Activated T-helper 17 cell treated with anti-CD3 and anti-CD28 coated beads, Interleukin-2, amount 50 U/mL, for 72 hours (primary cell): ENCODE data around the gene HSF2BP. TPM values are rescaled to one million over a fixed set of nuclear protein-coding genes. Genes with fewer than 3 reads are reported as not detected.
A peak's percentile ranks its signal among the peaks of the same experiment; 100 is the strongest.

ENCODE experiments used
- ATAC-seq: fragments of 150-1000 bp; cut with Tn5 transposase; replicated peaks from 2 replicates; pipeline ENCODE4 v1.10.0; 2021; ENCODE audit warnings: mild to moderate bottlenecking, moderate library complexity
- H3K27ac Mint-ChIP-seq: one replicate; pipeline ENCODE4 v1.8.0; 2022; ENCODE audit warnings: mixed read lengths
- H3K27me3 Mint-ChIP-seq: one replicate; pipeline ENCODE4 v1.8.0; 2022; ENCODE audit warnings: mixed read lengths
- H3K36me3 Mint-ChIP-seq: one replicate; pipeline ENCODE4 v1.8.0; 2022; ENCODE audit warnings: low read depth, mild to moderate bottlenecking, mixed read lengths
- H3K4me1 Mint-ChIP-seq: one replicate; pipeline ENCODE4 v1.8.0; 2022; ENCODE audit warnings: mixed read lengths
- H3K4me3 Mint-ChIP-seq: one replicate; pipeline ENCODE4 v1.8.0; 2022; ENCODE audit warnings: mild to moderate bottlenecking, mixed read lengths
- H3K9me3 Mint-ChIP-seq: one replicate; pipeline ENCODE4 v1.8.0; 2022; ENCODE audit warnings: mixed read lengths
- total RNA-seq, 2 donors: library from RNA; stranded (reverse); gene quantifications; one replicate each; pipeline ENCODE4 v1.2.3, GENCODE V29; 2022

Gene HSF2BP
- total RNA-seq, 2 donors from 2014 or later: 0.50 to 1.0 TPM

- Mint-ChIP-seq H3K9me3 (no peaks in the 10 kb centered on the region), H3K4me1 (no peaks in the 10 kb centered on the region), H3K27me3 (no peaks in the 10 kb centered on the region), H3K36me3 (no peaks in the 10 kb centered on the region), H3K4me3 (no peak overlapping the region), H3K27ac (no peak overlapping the region)
- no peak for ATAC-seq
Observed at GRCh38 chr21:43608225-43608624, 51.1 kb downstream of the HSF2BP start.

GRCh38 chr21:43605320-43606215 lies 53.7 kb downstream of the HSF2BP start:
- no peaks in the 10 kb centered on the region for H3K36me3 Mint-ChIP-seq
- H3K27me3 Mint-ChIP-seq: no peaks in the 10 kb centered on the region
- no peak overlapping the region for H3K27ac Mint-ChIP-seq
- no peaks in the 10 kb centered on the region for H3K9me3 Mint-ChIP-seq
- no peak for ATAC-seq
- H3K4me3 Mint-ChIP-seq: no peak overlapping the region
- no peaks in the 10 kb centered on the region for H3K4me1 Mint-ChIP-seq

- Mint-ChIP-seq H3K9me3 (no peaks in the 10 kb centered on the region), H3K36me3 (no peaks in the 10 kb centered on the region), H3K27me3 (no peaks in the 10 kb centered on the region), H3K27ac (no peak overlapping the region), H3K4me3 (no peak overlapping the region), H3K4me1 (no peaks in the 10 kb centered on the region)
- ATAC-seq: no peak
Observed at GRCh38 chr21:43604505-43605204, 54.6 kb downstream of the HSF2BP start.

- Mint-ChIP-seq H3K4me1 (no peaks in the 10 kb centered on the region), H3K9me3 (no peaks in the 10 kb centered on the region), H3K27ac (no peak overlapping the region), H3K27me3 (no peaks in the 10 kb centered on the region), H3K4me3 (no peak overlapping the region), H3K36me3 (no peaks in the 10 kb centered on the region)
- no peak for ATAC-seq
Observed at GRCh38 chr21:43603641-43604504, 55.4 kb downstream of the HSF2BP start.

- H3K4me3 Mint-ChIP-seq: no peak overlapping the region
- no peak overlapping the region for H3K27ac Mint-ChIP-seq
- no peak for ATAC-seq
- H3K27me3 Mint-ChIP-seq: no peaks in the 10 kb centered on the region
- H3K4me1 Mint-ChIP-seq: no peaks in the 10 kb centered on the region
- H3K9me3 Mint-ChIP-seq: no peaks in the 10 kb centered on the region
- no peaks in the 10 kb centered on the region for H3K36me3 Mint-ChIP-seq
Observed at GRCh38 chr21:43603233-43603626, 56.1 kb downstream of the HSF2BP start.

- H3K4me1 Mint-ChIP-seq: no peaks in the 10 kb centered on the region
- H3K27me3 Mint-ChIP-seq: no peaks in the 10 kb centered on the region
- no peak overlapping the region for H3K27ac Mint-ChIP-seq
- no peaks in the 10 kb centered on the region for H3K9me3 Mint-ChIP-seq
- H3K4me3 Mint-ChIP-seq: no peak overlapping the region
- peak; percentile 29 for ATAC-seq
- no peaks in the 10 kb centered on the region for H3K36me3 Mint-ChIP-seq
Observed at GRCh38 chr21:43602266-43603232, 56.7 kb downstream of the HSF2BP start.

GRCh38 chr21:43600642-43601402 lies 58.5 kb downstream of the HSF2BP start:
- Mint-ChIP-seq H3K27ac (no peak overlapping the region), H3K4me3 (no peak overlapping the region), H3K4me1 (no peaks in the 10 kb centered on the region), H3K9me3 (no peaks in the 10 kb centered on the region), H3K36me3 (no peaks in the 10 kb centered on the region), H3K27me3 (no peaks in the 10 kb centered on the region)
- ATAC-seq: no peak

GRCh38 chr21:43599728-43600127 lies 59.6 kb downstream of the HSF2BP start:
- Mint-ChIP-seq H3K27me3 (no peaks in the 10 kb centered on the region), H3K4me3 (no peak overlapping the region), H3K4me1 (no peaks in the 10 kb centered on the region), H3K27ac (no peak overlapping the region), H3K36me3 (no peaks in the 10 kb centered on the region), H3K9me3 (no peaks in the 10 kb centered on the region)
- no peak for ATAC-seq

- Mint-ChIP-seq H3K27ac (no peak overlapping the region), H3K9me3 (no peaks in the 10 kb centered on the region), H3K4me3 (no peak overlapping the region), H3K4me1 (no peaks in the 10 kb centered on the region), H3K36me3 (no peaks in the 10 kb centered on the region), H3K27me3 (peaks cover 1% of the 10 kb centered on the region)
- no peak for ATAC-seq
Observed at GRCh38 chr21:43598416-43599120, 60.7 kb downstream of the HSF2BP start.

- H3K4me1 Mint-ChIP-seq: no peaks in the 10 kb centered on the region
- H3K9me3 Mint-ChIP-seq: no peaks in the 10 kb centered on the region
- no peak overlapping the region for H3K27ac Mint-ChIP-seq
- peaks cover 3% of the 10 kb centered on the region for H3K27me3 Mint-ChIP-seq
- no peak overlapping the region for H3K4me3 Mint-ChIP-seq
- no peak for ATAC-seq
- no peaks in the 10 kb centered on the region for H3K36me3 Mint-ChIP-seq
Observed at GRCh38 chr21:43597540-43598250, 61.6 kb downstream of the HSF2BP start.

GRCh38 chr21:43597052-43597451 lies 62.2 kb downstream of the HSF2BP start:
- H3K4me1 Mint-ChIP-seq: no peaks in the 10 kb centered on the region
- no peaks in the 10 kb centered on the region for H3K9me3 Mint-ChIP-seq
- H3K36me3 Mint-ChIP-seq: no peaks in the 10 kb centered on the region
- peaks cover 3% of the 10 kb centered on the region for H3K27me3 Mint-ChIP-seq
- no peak for ATAC-seq
- H3K4me3 Mint-ChIP-seq: no peak overlapping the region
- no peak overlapping the region for H3K27ac Mint-ChIP-seq

- Mint-ChIP-seq H3K27ac (no peak overlapping the region), H3K9me3 (no peaks in the 10 kb centered on the region), H3K4me1 (no peaks in the 10 kb centered on the region), H3K36me3 (no peaks in the 10 kb centered on the region), H3K27me3 (peaks cover 3% of the 10 kb centered on the region), H3K4me3 (no peak overlapping the region)
- ATAC-seq: no peak
Observed at GRCh38 chr21:43596616-43597015, 62.7 kb downstream of the HSF2BP start.
